HCT116 (cell line): ENCODE data around the gene KNDC1. TPM values are rescaled to one million over a fixed set of nuclear protein-coding genes. Genes with fewer than 3 reads are reported as not detected.

Experiments
- ATAC-seq: fragments of 200-7000 bp; cut with Tn5 transposase; 2 replicates; pipeline ENCODE4 v1.9.1; 2020; ENCODE audit warnings: mild to moderate bottlenecking, moderate library complexity
- BruUV-seq: library from RNA; stranded (reverse); fragments of 400-500 nt; replicated peaks from 2 replicates; lab custom pipeline; 2021; lab: Mats Ljungman, UMichigan
- CTCF ChIA-PET: fragments of 300-600 bp; sonication (Branson Sonifier 250); formaldehyde crosslinking; loops from one replicate; lab custom pipeline; 2021; ENCODE audit warnings: antibody characterized with exemption; lab: Charles Lee
- POLR2A ChIA-PET: fragments of 300-600, 350-600 bp; sonication (Branson Sonifier 250); formaldehyde crosslinking; loops from one replicate; lab custom pipeline; 2021; ENCODE audit warnings: antibody characterized with exemption; lab: Charles Lee
- RAD21 ChIA-PET, 2 experiments: fragments of 300-600 bp; sonication (Branson Sonifier 250); formaldehyde crosslinking; loops; one replicate each; lab custom pipeline; 2023; ENCODE audit warnings: low total read pairs in 2 of 2; ENCODE audit not compliant: uncharacterized antibody in 2 of 2, unreplicated experiment in 2 of 2, low non-redundant PET in 1 of 2; lab: Charles Lee
- DNase-seq: peaks from one replicate; pipeline ENCODE4 v3.0.0-alpha.2; 2010; ENCODE audit warnings: low read depth, low spot score
- H2AFZ ChIP-seq: fragments of 200-600 bp; shearing (Covaris generic), sonication (generic); 2 replicates; pipeline ENCODE4 v1.6.1; 2017; ENCODE audit warnings: low read depth, mixed run types, mixed read lengths, antibody characterized with exemption, low read length; ENCODE audit not compliant: poor library complexity, severe bottlenecking
- H3K27ac ChIP-seq: 2 replicates; pipeline ENCODE4 v1.5.1; 2012; ENCODE audit warnings: low read depth, low read length
- H3K27me3 ChIP-seq: fragments of 200-600 bp; sonication (generic); 2 replicates; pipeline ENCODE4 v1.6.1; 2016; ENCODE audit warnings: mixed run types, low read length, mixed read lengths; ENCODE audit not compliant: insufficient read depth
- H3K36me3 ChIP-seq, 2 experiments: fragments of 200-500 bp in 1 of 2; fragments of 200-600 bp in 1 of 2; sonication (Bioruptor generic) in 1 of 2; sonication (generic) in 1 of 2; 2 replicates each; pipeline versions ENCODE4 v1.5.1 to v1.6.1; 2014 to 2016; ENCODE audit warnings: low read length in 2 of 2, inconsistent platforms in 1 of 2, mixed read lengths in 1 of 2, mixed run types in 1 of 2; ENCODE audit not compliant: insufficient read depth in 2 of 2, control insufficient read depth in 1 of 2
- H3K4me1 ChIP-seq, 2 experiments: fragments of 200-600 bp in 1 of 2; sonication (generic) in 1 of 2; 2 replicates each; pipeline versions ENCODE4 v1.5.1 to v1.6.1; 2012 to 2017; ENCODE audit warnings: low read length in 2 of 2, inconsistent platforms in 1 of 2, mild to moderate bottlenecking in 1 of 2, mixed read lengths in 1 of 2, mixed run types in 1 of 2, moderate library complexity in 1 of 2; ENCODE audit not compliant: insufficient read depth in 2 of 2, control insufficient read depth in 1 of 2
- H3K4me2 ChIP-seq: fragments of 200-600 bp; sonication (generic); 2 replicates; pipeline ENCODE4 v1.6.1; 2017; ENCODE audit warnings: mixed run types, low read length, mixed read lengths
- H3K4me3 ChIP-seq, 2 experiments: fragments of 200-600 bp in 1 of 2; sonication (generic) in 1 of 2; replicated peaks in 1 of 2; 2 replicates each; pipeline ENCODE4 v1.5.1; 2011 to 2016; ENCODE audit warnings: low read length in 2 of 2, control low read depth in 1 of 2, low read depth in 1 of 2, mild to moderate bottlenecking in 1 of 2, mixed read lengths in 1 of 2, mixed run types in 1 of 2
- H3K79me2 ChIP-seq: fragments of 200-600 bp; sonication (generic); 2 replicates; pipeline ENCODE4 v1.6.1; 2017; ENCODE audit warnings: mild to moderate bottlenecking, mixed run types, low read length, moderate library complexity, mixed read lengths; ENCODE audit not compliant: insufficient read depth
- H3K9ac ChIP-seq: fragments of 200-600 bp; sonication (generic); 2 replicates; pipeline ENCODE4 v1.6.1; 2016; ENCODE audit warnings: low read length, mixed read lengths
- H3K9me2 ChIP-seq: fragments of 200-600 bp; sonication (generic), shearing (Covaris generic); 2 replicates; pipeline ENCODE4 v1.6.1; 2017; ENCODE audit warnings: mixed run types, mild to moderate bottlenecking, moderate library complexity; ENCODE audit not compliant: insufficient read depth
- H3K9me3 ChIP-seq, 2 experiments: fragments of 200-500 bp in 1 of 2; fragments of 200-600 bp in 1 of 2; sonication (Bioruptor generic) in 1 of 2; sonication (generic) in 1 of 2; 2 replicates each; pipeline ENCODE4 v1.6.1; 2014 to 2017; ENCODE audit warnings: low read length in 2 of 2, mixed read lengths in 2 of 2, inconsistent platforms in 1 of 2, low read depth in 1 of 2, mild to moderate bottlenecking in 1 of 2, mixed run types in 1 of 2, moderate library complexity in 1 of 2; ENCODE audit not compliant: control insufficient read depth in 1 of 2, insufficient read depth in 1 of 2
- H4K20me1 ChIP-seq: fragments of 200-600 bp; sonication (generic), shearing (Covaris generic); 2 replicates; pipeline ENCODE4 v1.6.1; 2017; ENCODE audit warnings: mixed run types, mild to moderate bottlenecking, moderate library complexity; ENCODE audit not compliant: insufficient read depth
- CBX3 ChIP-seq: IDR thresholded peaks from 2 replicates; pipeline ENCODE4 v1.6.1; 2012; ENCODE audit warnings: low read depth
- ELF1 ChIP-seq: IDR thresholded peaks from 2 replicates; pipeline ENCODE4 v1.6.1; 2012; ENCODE audit warnings: low read depth, borderline replicate concordance
- JUND ChIP-seq: IDR thresholded peaks from 2 replicates; pipeline ENCODE4 v1.6.1; 2012
- POLR2AphosphoS5 ChIP-seq: IDR thresholded peaks from 2 replicates; pipeline ENCODE4 v1.6.1; 2011; ENCODE audit warnings: mild to moderate bottlenecking, low read depth, low read length, moderate library complexity
- TCF7L2 ChIP-seq: IDR thresholded peaks from 2 replicates; pipeline ENCODE4 v1.7.0; 2011; ENCODE audit warnings: borderline replicate concordance, inconsistent platforms; ENCODE audit not compliant: insufficient read depth, insufficient read length; ENCODE audit errors: extremely low read depth
- intact Hi-C: fragments of 100-400 bp; cut with micrococcal nuclease; formaldehyde crosslinking; loops from 2 replicates; pipeline ENCODE4 v1.10.0; 2022
- total RNA-seq: library from RNA; stranded (reverse); gene quantifications from one replicate; pipeline ENCODE4 v1.2.1, GENCODE V29; 2021; ENCODE audit not compliant: unreplicated experiment
- TF ChIP-seq, protein P1 (sequence below): IDR thresholded peaks from 2 replicates; pipeline ENCODE4 v1.6.1; 2012
- TF ChIP-seq, protein P2 (sequence below): IDR thresholded peaks from 2 replicates; pipeline ENCODE4 v1.6.1; 2012
- TF ChIP-seq, protein P3 (sequence below), 3 experiments: fragments of 200-600 bp in 1 of 3; sonication (generic) in 1 of 3; IDR thresholded peaks in 2 of 3; conservative IDR thresholded peaks in 1 of 3; 2 replicates each; pipeline ENCODE4 v1.5.1; 2012 to 2017; ENCODE audit warnings: low read depth in 2 of 3, low read length in 2 of 3, antibody characterized with exemption in 1 of 3, borderline replicate concordance in 1 of 3, control low read depth in 1 of 3, mild to moderate bottlenecking in 1 of 3, mixed read lengths in 1 of 3, mixed run types in 1 of 3, moderate library complexity in 1 of 3; ENCODE audit not compliant: insufficient read depth in 1 of 3

Gene KNDC1
- total RNA-seq, 1 experiment from 2014 or later = 3.6 TPM

DNA sequence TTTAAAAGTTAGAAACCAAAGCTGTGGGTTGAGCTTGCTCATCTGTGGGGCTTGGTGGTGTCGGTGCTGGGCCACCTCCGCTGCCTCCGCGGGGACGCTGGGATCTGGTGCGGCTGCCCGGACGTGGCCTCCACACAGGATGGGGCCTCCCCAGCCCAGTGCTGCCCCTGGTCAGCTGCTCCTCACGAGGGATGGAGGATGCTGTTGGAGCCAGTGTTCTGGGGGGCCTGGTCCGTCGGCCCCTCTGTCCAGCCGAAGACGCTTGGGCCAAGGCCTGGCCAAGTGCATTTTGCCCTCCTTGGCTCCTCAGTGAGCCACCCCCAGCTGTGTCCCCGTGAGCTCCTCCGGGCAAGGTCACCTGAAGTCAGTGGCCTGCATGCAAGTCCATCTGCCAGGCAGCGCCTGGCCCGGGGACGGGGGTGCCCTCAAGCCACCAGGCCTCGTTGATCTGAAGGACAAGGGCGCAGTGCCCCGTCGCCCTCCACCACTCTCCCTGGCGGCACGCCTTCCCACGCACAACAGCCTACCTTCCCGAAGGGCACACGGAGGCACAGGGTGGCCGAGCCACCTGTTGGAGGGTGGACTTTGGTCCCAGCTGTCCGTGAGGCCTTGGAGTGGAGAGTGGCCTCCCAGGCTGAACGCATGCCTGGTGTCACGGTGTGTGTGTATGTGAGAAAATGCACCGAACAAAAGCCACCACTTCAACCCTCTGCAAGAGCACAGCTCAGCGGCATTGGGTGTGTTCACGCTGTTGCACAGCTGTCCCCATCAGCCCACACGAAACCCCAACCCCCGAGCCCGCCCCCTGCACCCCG lies 27.3 kb downstream of the KNDC1 start:
- no peaks in the 10 kb centered on the region for H3K27me3 ChIP-seq
- TF ChIP-seq, protein P1, sequence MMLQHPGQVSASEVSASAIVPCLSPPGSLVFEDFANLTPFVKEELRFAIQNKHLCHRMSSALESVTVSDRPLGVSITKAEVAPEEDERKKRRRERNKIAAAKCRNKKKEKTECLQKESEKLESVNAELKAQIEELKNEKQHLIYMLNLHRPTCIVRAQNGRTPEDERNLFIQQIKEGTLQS = no peak
- TF ChIP-seq, protein P2, sequence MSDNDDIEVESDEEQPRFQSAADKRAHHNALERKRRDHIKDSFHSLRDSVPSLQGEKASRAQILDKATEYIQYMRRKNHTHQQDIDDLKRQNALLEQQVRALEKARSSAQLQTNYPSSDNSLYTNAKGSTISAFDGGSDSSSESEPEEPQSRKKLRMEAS = no peak
- TF ChIP-seq TCF7L2 = no peak
- TF ChIP-seq ELF1 = no peak
- TF ChIP-seq POLR2AphosphoS5 = no peak
- no peak for TF ChIP-seq JUND
- TF ChIP-seq, protein P3, sequence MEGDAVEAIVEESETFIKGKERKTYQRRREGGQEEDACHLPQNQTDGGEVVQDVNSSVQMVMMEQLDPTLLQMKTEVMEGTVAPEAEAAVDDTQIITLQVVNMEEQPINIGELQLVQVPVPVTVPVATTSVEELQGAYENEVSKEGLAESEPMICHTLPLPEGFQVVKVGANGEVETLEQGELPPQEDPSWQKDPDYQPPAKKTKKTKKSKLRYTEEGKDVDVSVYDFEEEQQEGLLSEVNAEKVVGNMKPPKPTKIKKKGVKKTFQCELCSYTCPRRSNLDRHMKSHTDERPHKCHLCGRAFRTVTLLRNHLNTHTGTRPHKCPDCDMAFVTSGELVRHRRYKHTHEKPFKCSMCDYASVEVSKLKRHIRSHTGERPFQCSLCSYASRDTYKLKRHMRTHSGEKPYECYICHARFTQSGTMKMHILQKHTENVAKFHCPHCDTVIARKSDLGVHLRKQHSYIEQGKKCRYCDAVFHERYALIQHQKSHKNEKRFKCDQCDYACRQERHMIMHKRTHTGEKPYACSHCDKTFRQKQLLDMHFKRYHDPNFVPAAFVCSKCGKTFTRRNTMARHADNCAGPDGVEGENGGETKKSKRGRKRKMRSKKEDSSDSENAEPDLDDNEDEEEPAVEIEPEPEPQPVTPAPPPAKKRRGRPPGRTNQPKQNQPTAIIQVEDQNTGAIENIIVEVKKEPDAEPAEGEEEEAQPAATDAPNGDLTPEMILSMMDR (IDR thresholded peaks at IDR 0.05 in 2 of 3, conservative IDR thresholded peaks at IDR 0.05 in 1 of 3; ENCODE audit: borderline replicate concordance in 1 of 3, insufficient read depth in 1 of 3, low read depth in 2 of 3, low read length in 2 of 3) = no peak
- TF ChIP-seq CBX3 = no peak
- no peak overlapping the region for H3K9ac ChIP-seq
- H3K4me2 ChIP-seq = no peak overlapping the region
- no peaks in the 10 kb centered on the region for H3K9me2 ChIP-seq
- H2AFZ ChIP-seq = no peak overlapping the region
- DNase-seq (no peak), ATAC-seq (no peak)
- no peaks in the 10 kb centered on the region for H3K9me3 ChIP-seq
- no peaks in the 10 kb centered on the region for H3K4me1 ChIP-seq
- CTCF ChIA-PET = no interaction called here
- RAD21 ChIA-PET = no interaction called here
- no peaks in the 10 kb centered on the region for H4K20me1 ChIP-seq
- no peaks in the 10 kb centered on the region for H3K79me2 ChIP-seq
- POLR2A ChIA-PET = no interaction called here
- H3K4me3 ChIP-seq = no peak overlapping the region
- no peaks in the 10 kb centered on the region for H3K36me3 ChIP-seq
- H3K27ac ChIP-seq = no peak overlapping the region
- no TSS peak for BruUV-seq
- intact Hi-C loops = no loop called here
